NCI-H2107 treated with DMSO at 0.1 percent for 48 hours (cell line): Measurements from ENCODE around the gene C16orf89.
"Not testable (repeated sequence)": the region's sequence is repeated elsewhere in the genome, so short reads cannot be mapped to it uniquely, and the experiment has no call there.

Experiments used
- DNase-seq: peaks from one replicate; lab custom pipeline; 2025; ENCODE audit not compliant: unreplicated experiment; lab: John Stamatoyannopoulos, UW

Gene C16orf89, protein sequence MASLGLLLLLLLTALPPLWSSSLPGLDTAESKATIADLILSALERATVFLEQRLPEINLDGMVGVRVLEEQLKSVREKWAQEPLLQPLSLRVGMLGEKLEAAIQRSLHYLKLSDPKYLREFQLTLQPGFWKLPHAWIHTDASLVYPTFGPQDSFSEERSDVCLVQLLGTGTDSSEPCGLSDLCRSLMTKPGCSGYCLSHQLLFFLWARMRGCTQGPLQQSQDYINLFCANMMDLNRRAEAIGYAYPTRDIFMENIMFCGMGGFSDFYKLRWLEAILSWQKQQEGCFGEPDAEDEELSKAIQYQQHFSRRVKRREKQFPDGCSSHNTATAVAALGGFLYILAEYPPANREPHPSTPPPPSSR

DNA sequence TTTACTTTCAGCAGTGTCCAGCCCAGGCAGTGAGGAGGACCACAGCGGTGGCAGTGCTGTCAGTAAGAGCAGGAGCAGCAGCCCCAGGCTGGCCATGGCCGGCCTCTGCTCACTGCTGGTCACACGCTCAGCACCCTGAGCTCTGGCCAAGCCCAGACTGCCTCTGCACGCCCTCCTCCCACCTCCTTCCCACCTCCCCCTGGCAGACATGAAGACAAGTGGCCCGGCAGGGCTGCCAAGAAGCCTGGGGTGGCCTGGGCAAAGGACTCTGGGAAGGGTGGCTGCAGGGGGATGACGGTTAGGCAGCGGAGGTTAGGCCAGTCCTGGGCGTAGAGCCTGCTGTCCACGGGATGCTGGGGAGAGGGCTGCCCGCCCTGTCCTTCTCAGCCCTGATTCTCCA is at the start of gene C16orf89:
C16orf89 (minus strand) TSS at position 144 of the 400 bp plus-strand sequence; CDS start at position 96, 48 bp downstream.
- DNase-seq, result no peak

DNA sequence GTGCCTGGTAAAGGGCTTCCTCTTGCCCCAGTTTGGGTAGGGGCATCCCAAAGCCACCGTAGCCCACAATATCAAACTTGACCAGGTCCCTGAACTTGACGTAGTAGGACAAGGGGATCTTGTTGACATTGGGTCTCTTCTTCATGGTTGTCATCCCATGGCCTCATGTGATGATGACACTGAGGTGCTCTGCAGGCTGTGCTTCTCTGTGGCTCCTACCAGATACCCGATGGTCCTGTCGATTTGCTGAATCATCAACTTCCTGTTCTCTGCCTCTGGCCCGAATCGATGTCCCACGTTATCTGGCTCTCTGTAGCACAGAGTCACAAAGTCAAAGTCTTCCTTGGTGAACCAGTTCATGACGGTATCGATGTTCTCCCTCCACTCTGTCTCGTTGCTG is 45.2 kb upstream of the C16orf89 start:
- not testable (repeated sequence) for DNase-seq

DNA sequence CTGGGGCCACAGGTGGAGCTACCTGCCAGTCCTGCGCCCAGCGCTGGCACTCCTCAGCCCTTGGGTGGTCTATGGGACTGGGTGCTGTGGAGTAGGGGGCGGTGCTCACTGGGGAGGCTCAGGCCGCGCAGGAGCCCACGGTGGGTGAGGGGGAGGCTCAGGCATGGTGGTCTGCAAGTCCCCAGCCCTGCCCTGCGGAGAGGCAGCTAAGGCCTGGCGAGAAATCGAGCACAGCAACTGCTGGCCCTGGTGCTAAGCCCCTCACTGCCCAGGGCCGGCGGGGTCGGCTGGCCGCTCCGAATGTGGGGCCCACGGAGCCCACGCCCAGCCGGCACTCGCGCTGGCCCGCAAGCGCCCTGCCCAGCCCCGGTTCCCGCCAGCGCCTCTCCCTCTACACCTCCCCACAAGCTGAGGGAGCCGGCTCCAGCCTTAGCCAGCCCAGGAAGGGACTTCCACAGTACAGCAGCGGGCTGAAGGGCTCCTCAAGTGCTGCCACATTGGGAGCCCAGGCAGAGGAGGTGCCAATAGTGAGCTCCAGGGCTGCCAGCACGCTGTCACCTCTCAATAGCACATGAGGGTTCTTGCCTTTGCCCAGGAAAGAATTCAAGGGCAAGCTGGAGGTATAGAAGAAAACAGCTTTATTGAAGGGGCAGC is 42.9 kb upstream of the C16orf89 start:
- DNase-seq, result no peak

- not testable (repeated sequence) for DNase-seq
Measured at GRCh38 chr16:5105039-5105438, 39.3 kb upstream of the C16orf89 start.

- not testable (repeated sequence) for DNase-seq
Measured at GRCh38 chr16:5103296-5104032, 37.7 kb upstream of the C16orf89 start.

- not testable (repeated sequence) for DNase-seq
Measured at GRCh38 chr16:5099174-5099573, 33.4 kb upstream of the C16orf89 start.

- not testable (repeated sequence) for DNase-seq
Measured at GRCh38 chr16:5098221-5099159, 32.7 kb upstream of the C16orf89 start.

DNA sequence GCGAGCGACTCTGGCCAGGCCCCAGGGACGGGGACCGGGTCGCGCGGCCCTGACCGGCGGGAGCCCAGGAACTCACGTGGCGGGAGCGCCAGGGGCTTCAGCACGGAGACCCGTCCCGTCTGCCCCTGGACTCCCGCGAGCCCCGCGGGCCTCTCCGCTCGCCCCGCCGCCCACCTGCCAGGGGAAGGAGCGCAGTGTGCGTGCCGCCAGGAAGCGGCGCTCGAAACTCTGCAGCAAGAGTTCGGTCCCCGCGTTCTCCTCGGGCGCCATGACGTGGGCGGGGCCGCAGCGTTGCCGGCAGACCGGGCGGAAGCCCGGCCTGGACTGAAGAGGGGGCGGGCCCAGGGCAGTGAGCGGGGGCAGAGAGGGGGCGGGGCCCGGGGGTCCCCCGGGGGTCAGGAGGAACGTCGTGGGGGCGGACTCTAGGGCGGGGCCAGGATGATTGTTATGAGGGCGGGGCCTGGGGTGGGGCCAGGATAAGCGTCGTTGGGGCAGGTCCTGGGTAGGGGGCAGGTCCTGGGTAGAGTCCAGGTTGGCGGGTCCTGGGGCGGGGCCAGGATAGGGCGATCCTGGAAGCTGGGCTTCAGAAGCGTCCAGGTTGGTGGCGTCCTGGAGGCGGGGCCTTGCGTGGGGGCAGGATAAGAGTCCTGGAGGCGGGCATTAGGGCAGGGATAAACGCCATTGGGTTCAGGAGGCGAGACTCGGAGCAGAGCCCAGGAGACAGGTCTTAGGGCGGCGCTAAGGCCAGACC is 31.9 kb upstream of the C16orf89 start, which contains the start of gene EEF2KMT:
EEF2KMT (minus strand) TSS at position 326 of the 751 bp plus-strand sequence; CDS start at position 270, 56 bp downstream.
- DNase-seq, result peak; percentile 97

GRCh38 chr16:5097061-5097469 is 31.3 kb upstream of the C16orf89 start:
- DNase-seq, result peak; percentile 5

- not testable (repeated sequence) for DNase-seq
Measured at GRCh38 chr16:5096437-5097060, 30.8 kb upstream of the C16orf89 start.

DNA sequence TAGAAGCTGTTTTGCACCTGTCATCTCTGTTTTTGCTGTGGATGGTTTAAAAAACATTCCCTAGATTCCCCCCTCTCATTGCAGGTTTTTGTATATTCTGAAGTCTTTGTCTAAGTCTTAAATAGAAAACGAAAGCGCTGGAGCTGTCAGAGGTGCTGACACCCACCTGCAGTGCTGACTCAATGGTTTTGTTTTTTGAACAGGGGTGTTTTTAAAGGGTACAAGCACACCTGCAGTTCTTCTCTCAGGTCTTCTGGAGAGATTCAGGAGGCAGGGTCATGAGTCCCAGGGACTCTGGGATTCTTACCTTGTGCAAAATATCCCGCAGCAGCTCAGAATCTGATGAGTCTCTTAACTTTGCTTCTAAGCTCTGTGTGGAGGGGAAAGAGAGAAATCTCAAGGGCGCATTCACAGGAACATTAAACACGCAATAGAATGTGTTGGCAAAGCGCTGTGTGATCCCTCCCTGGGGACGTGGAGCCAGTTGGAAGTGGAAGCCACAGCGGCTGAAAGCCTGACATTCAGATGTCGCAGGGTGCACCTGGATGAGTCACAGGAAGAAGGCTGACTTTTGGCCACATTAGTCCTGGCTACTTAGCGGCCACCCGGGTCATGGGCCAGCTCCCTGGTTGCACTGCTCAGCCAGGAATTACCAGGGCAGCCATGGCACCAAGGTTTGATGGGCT is 29.5 kb upstream of the C16orf89 start:
- DNase-seq, result peak; percentile 52

GRCh38 chr16:5093746-5094145 is 28.0 kb upstream of the C16orf89 start:
- not testable (repeated sequence) for DNase-seq

- not testable (repeated sequence) for DNase-seq
Measured at GRCh38 chr16:5093081-5093480, 27.3 kb upstream of the C16orf89 start.

DNA sequence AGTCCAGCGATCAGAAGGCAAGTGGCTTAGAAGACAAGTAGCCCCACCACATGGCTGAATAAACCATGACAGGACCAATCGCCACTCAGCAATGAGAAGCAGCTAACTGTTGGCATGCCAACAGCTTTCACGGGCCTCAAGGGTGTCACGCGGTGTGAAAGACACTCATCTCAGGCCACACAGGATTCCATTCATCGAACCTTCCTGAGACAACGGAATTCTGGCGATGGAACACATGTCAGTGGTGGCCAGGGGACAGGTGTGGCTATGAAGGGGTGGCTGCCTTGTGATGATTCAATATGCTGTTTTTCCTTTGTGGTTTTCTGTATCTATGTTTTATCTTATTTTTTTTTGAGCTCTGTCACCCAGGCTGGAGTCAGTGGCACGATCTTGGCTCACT is 24.8 kb upstream of the C16orf89 start:
- DNase-seq, result not testable (repeated sequence)

DNA sequence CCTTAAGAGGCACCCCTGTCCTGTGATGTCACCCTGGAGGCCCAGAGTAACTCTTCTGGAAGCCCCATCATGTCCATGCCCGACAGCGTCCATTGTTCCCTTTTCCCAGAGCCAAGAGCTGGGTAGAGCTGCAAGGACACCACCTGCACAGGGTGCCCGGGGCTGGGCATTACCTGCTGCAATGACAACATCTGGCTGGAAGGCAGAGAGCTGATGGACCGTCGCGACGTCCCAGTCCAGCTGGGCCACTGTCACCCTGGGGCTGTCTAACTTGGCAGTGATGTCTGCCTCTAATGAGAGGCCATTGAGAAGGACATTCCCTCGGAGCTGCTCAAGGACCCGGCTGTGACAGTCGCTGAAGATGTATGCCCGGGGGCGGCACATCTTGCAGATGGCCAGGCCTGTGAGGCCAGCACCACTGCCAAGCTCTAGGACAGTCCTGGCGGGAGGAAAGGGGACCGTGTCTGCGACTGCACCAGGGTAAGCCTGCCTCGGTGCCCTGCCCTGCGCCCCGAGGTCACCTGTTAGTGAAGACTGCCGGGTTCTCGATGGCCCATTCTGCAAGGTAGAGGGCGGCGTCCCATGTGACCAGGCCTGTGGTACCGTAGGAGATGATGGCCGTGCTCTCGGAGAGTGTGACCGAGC is 24.3 kb upstream of the C16orf89 start:
- DNase-seq, result not testable (repeated sequence)

DNA sequence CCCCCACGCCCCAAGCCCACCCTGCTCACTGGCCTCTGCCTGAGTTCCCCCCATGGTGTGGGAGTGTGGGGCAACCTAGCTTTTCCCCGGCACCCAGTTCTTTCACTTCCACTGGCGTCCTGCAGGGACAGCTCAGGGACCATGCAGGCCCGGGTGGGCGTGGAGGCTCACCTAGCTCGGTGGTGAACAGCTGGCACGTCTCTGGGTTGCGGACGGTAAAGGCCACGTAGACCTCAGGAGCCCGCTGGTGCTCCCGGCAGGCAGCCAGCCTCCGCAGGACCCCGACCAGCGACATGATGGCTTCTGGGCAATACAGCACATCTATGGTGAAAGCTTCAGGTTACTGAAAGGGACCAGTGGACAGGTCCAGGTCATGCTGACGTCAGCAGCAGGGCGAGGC is 23.2 kb upstream of the C16orf89 start:
- DNase-seq, result not testable (repeated sequence)

DNA sequence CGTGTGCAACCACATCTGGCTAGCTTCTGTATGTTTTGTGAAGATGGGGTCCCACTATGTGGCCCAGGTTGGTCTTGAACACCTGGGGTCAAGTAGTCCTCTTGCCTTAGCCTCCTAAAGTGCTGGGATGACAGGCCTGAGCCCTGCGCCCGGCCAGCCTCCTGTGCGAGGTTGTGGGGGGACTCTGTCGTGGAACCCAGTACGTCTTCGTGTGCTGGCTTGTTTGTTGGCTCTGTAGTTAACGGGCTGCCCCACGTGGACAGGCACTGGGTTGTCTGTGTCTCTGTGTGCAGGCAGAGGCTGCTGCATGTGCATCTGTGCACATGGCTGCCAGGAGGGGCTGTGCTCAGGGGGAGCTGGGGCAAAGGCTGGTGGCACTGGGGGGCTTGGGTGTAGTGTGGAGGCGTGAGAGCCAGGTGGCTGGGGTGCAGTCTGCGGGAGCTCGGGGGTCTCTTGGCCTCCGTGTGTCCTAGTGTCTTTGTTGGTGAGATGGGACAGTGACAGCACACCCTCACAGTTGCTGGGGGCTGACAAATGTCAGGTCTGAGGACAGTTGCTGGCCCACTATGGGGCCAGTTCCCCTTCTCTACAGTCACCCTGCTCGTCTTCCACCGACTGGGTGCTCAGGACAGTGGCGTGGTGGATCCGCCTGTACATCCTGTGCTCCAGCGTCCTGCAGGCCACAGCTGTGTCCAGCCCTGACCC is 22.5 kb upstream of the C16orf89 start:
- not testable (repeated sequence) for DNase-seq
